Measurements from ENCODE around the gene FREM1. TPM values are rescaled to one million over a fixed set of nuclear protein-coding genes. Genes with fewer than 3 reads are reported as not detected.

FREM1 gene
- total and polyA plus RNA-seq, 2 donors (not counting 1 experiment from before 2014, with no cell fraction given): not detected

DNA sequence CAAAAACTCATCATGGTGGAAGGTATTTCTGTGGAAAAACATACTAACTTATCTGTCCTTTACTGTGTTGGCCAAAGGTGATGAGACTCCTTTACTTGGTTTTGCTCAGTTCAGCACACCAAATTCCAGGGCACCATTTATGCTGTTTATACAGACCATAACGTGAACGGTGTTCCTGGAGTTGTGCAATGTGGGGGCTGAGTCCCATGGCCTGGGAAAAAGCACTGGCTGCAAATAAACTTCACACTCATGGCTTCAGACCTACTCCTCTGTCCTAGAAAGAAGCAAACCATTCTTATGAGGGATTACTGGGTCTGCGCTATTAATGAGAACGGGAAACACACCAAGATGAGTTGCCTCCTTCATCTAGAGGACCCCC lies 10.4 kb downstream of the FREM1 start:
- intact Hi-C loops (cut with micrococcal nuclease): no loop called here
- Histone ChIP-seq H4K20me1 (ENCODE audit: control insufficient read depth, insufficient read depth, low read length, poor library complexity, severe bottlenecking) (no peaks in the 10 kb centered on the region), H3K9me3 (ENCODE audit: control extremely low read depth in 1 of 3, control insufficient read depth in 2 of 3, insufficient read depth in 1 of 3, low read length in 2 of 3) (no peaks in the 10 kb centered on the region), H3K4me1 (ENCODE audit: control insufficient read depth in 2 of 2, insufficient read depth in 2 of 2, low read length in 2 of 2) (no peaks in the 10 kb centered on the region), H3K27me3 (replicated peaks in 1 of 4; ENCODE audit: control extremely low read depth in 1 of 4, control insufficient read depth in 3 of 4, insufficient read depth in 4 of 4, low read length in 3 of 4) (no peaks in the 10 kb centered on the region), H3K79me2 (ENCODE audit: control insufficient read depth, insufficient read depth, low read length) (no peaks in the 10 kb centered on the region), H2AFZ (ENCODE audit: insufficient read depth, low read depth, low read length, poor library complexity, severe bottlenecking) (no peak overlapping the region), H3K36me3 (replicated peaks in 1 of 2; ENCODE audit: control extremely low read depth in 1 of 2, control insufficient read depth in 1 of 2, extremely low read depth in 1 of 2, insufficient read depth in 2 of 2, low read length in 1 of 2) (no peaks in the 10 kb centered on the region), H3K4me2 (replicated peaks; ENCODE audit: low read depth, low read length, poor library complexity, severe bottlenecking) (no peak overlapping the region), H3K4me3 (ENCODE audit: control extremely low read depth in 1 of 5, extremely low read depth in 1 of 5, insufficient read depth in 1 of 5, low read depth in 2 of 5, low read length in 4 of 5) (no peak overlapping the region), H3K27ac (ENCODE audit: low read length in 2 of 2) (no peak overlapping the region), H3K9ac (ENCODE audit: low read length) (no peak overlapping the region)
- Mint-ChIP-seq H3K4me1 (no peaks in the 10 kb centered on the region), H3K9me3 (ENCODE audit: insufficient read depth) (no peaks in the 10 kb centered on the region), H3K4me3 (no peak overlapping the region), H3K27ac (no peak overlapping the region), H3K27me3 (no peaks in the 10 kb centered on the region)
- CTCF ChIA-PET: no interaction called here
- ATAC-seq (ENCODE audit: low read depth): no peak
- WGBS (ENCODE audit: insufficient coverage): 100% methylated on average over 1 of the region's 4 CpGs
- POLR2A ChIA-PET: no interaction called here
- no peak for DNase-seq
- no peak for TF ChIP-seq EZH2 (IDR thresholded peaks at IDR 0.05; ENCODE audit: borderline replicate concordance, insufficient read depth, low read depth, low read length, poor library complexity, severe bottlenecking)
- TF ChIP-seq, protein P1, sequence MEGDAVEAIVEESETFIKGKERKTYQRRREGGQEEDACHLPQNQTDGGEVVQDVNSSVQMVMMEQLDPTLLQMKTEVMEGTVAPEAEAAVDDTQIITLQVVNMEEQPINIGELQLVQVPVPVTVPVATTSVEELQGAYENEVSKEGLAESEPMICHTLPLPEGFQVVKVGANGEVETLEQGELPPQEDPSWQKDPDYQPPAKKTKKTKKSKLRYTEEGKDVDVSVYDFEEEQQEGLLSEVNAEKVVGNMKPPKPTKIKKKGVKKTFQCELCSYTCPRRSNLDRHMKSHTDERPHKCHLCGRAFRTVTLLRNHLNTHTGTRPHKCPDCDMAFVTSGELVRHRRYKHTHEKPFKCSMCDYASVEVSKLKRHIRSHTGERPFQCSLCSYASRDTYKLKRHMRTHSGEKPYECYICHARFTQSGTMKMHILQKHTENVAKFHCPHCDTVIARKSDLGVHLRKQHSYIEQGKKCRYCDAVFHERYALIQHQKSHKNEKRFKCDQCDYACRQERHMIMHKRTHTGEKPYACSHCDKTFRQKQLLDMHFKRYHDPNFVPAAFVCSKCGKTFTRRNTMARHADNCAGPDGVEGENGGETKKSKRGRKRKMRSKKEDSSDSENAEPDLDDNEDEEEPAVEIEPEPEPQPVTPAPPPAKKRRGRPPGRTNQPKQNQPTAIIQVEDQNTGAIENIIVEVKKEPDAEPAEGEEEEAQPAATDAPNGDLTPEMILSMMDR (IDR thresholded peaks at IDR 0.05): no peak

DNA sequence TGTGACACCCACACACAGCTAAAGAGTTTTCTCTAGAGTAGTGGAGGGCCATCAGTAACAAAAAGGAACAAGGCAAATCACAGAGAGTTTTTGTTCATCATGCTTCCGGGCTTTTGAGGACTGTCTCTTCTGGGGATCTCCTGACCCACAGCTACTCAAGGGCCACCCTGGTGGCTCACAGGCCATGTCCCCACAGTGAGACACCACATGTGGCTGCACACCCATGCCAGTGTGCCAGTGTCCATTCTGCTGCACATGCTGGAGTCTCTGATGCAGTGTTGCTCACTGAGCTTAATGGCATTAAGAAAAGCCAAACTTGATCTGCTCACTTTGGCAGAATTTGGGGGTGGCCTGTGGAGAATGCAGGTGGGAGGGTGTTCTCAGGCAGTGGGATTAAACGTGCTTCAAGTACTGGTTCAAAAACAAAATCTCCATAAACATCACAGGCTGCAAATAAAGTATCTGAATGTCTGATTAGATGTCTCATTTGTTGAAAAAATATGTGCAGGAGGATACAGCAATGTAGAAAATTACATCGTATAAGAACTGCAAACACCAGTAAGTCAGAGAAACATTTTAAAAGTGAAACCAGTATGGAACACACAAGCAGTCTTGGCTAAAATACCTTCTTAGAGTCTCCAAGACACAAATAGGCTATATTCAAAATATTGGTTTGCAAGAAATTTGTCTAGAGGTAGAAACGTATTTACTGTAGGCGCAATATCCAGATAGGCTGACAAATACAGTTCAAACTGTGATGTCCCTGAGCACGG lies 11.0 kb downstream of the FREM1 start:
- no peaks in the 10 kb centered on the region for H3K4me1 ChIP-seq (ENCODE audit: control insufficient read depth in 2 of 2, insufficient read depth in 2 of 2, low read length in 2 of 2)
- Mint-ChIP-seq H3K9me3 (ENCODE audit: insufficient read depth) (no peaks in the 10 kb centered on the region), H3K27ac (no peak overlapping the region), H3K4me3 (no peak overlapping the region), H3K27me3 (no peaks in the 10 kb centered on the region), H3K4me1 (no peaks in the 10 kb centered on the region)
- H3K9me3 ChIP-seq (ENCODE audit: control extremely low read depth in 1 of 3, control insufficient read depth in 2 of 3, insufficient read depth in 1 of 3, low read length in 2 of 3): no peaks in the 10 kb centered on the region
- H3K27me3 ChIP-seq (replicated peaks in 1 of 4; ENCODE audit: control extremely low read depth in 1 of 4, control insufficient read depth in 3 of 4, insufficient read depth in 4 of 4, low read length in 3 of 4): no peaks in the 10 kb centered on the region
- H3K4me3 ChIP-seq (ENCODE audit: control extremely low read depth in 1 of 5, extremely low read depth in 1 of 5, insufficient read depth in 1 of 5, low read depth in 2 of 5, low read length in 4 of 5): no peak overlapping the region
- CTCF ChIA-PET: no interaction called here
- DNase-seq (no peak), ATAC-seq (ENCODE audit: low read depth) (no peak)
- POLR2A ChIA-PET: no interaction called here
- H3K36me3 ChIP-seq (replicated peaks in 1 of 2; ENCODE audit: control extremely low read depth in 1 of 2, control insufficient read depth in 1 of 2, extremely low read depth in 1 of 2, insufficient read depth in 2 of 2, low read length in 1 of 2): no peaks in the 10 kb centered on the region
- H4K20me1 ChIP-seq (ENCODE audit: control insufficient read depth, insufficient read depth, low read length, poor library complexity, severe bottlenecking): no peaks in the 10 kb centered on the region
- intact Hi-C loops (cut with micrococcal nuclease): no loop called here
- H3K27ac ChIP-seq (ENCODE audit: low read length in 2 of 2): no peak overlapping the region
- H3K79me2 ChIP-seq (ENCODE audit: control insufficient read depth, insufficient read depth, low read length): no peaks in the 10 kb centered on the region
- H2AFZ ChIP-seq (ENCODE audit: insufficient read depth, low read depth, low read length, poor library complexity, severe bottlenecking): no peak overlapping the region
- no peak for TF ChIP-seq EZH2 (IDR thresholded peaks at IDR 0.05; ENCODE audit: borderline replicate concordance, insufficient read depth, low read depth, low read length, poor library complexity, severe bottlenecking)
- TF ChIP-seq, protein P1 (IDR thresholded peaks at IDR 0.05): no peak
- no peak overlapping the region for H3K9ac ChIP-seq (ENCODE audit: low read length)
- H3K4me2 ChIP-seq (replicated peaks; ENCODE audit: low read depth, low read length, poor library complexity, severe bottlenecking): no peak overlapping the region
- WGBS (ENCODE audit: insufficient coverage): 84% methylated on average over 4 of the region's 6 CpGs
